K562 (cell line): ENCODE measurements around the gene WIPF2. TPM values are rescaled to one million over a fixed set of nuclear protein-coding genes. Genes with fewer than 3 reads are reported as not detected.

Experiments used
- ATAC-seq: fragments of 200-7000 bp; cut with Tn5 transposase; 3 replicates; pipeline ENCODE4 v1.9.1; 2020; ENCODE audit warnings: moderate library complexity
- BruUV-seq: library from RNA; stranded (reverse); fragments of 400-500 nt; replicated peaks from 2 replicates; lab custom pipeline; 2021; lab: Mats Ljungman, UMichigan
- CTCF ChIA-PET: fragments of 300-600 bp; formaldehyde crosslinking; extraction: SDS; loops from one replicate; lab custom pipeline; 2021; ENCODE audit warnings: low intra/inter-chr PET ratio; lab: Yijun Ruan, JAX
- POLR2A ChIA-PET: fragments of 300-600, 350-650 bp; sonication (Branson Sonifier 250); formaldehyde crosslinking; extraction: SDS; loops from one replicate; lab custom pipeline; 2021; ENCODE audit warnings: antibody characterized with exemption, inconsistent platforms; lab: Yijun Ruan, JAX
- DNase-seq, 4 experiments: peaks; one replicate each; pipeline versions ENCODE4 v3.0.0 to v3.0.0-alpha.2; 2011 to 2018; ENCODE audit warnings: low spot score in 3 of 4, mixed read lengths in 3 of 4; ENCODE audit errors: extremely low read depth in 1 of 4
- FAIRE-seq: peaks from 2 replicates; lab custom pipeline; 2011; peaks lifted over from hg19 to GRCh38; lab: Jason Lieb, UNC
- H2AFZ ChIP-seq: 2 replicates; pipeline ENCODE4 v1.6.0; 2011; ENCODE audit warnings: low read depth, low read length, control low read depth, inconsistent platforms
- H3K27ac ChIP-seq: fragments of 200-600 bp; 3 replicates; pipeline ENCODE4 v1.8.0; 2011; ENCODE audit warnings: low read depth, mild to moderate bottlenecking, control low read depth, inconsistent platforms, low read length, moderate library complexity, mixed read lengths; ENCODE audit errors: extremely low read depth
- H3K27me3 ChIP-seq, 2 experiments: fragments of 300-600 bp in 1 of 2; 2 replicates in 1 of 2; 3 replicates in 1 of 2; pipeline versions ENCODE4 v1.6.0 to v1.8.0; 2011; ENCODE audit warnings: inconsistent platforms in 2 of 2, low read length in 2 of 2, mild to moderate bottlenecking in 1 of 2, mixed read lengths in 1 of 2, moderate library complexity in 1 of 2; ENCODE audit not compliant: control insufficient read depth in 2 of 2, insufficient read depth in 2 of 2
- H3K36me3 ChIP-seq: fragments of 300-600 bp; 3 replicates; pipeline ENCODE4 v1.8.0; 2011; ENCODE audit warnings: mild to moderate bottlenecking, low read length, inconsistent platforms; ENCODE audit not compliant: control insufficient read depth, insufficient read depth
- H3K4me1 ChIP-seq, 2 experiments: fragments of 200-600 bp in 1 of 2; replicated peaks in 1 of 2; 2 replicates in 1 of 2; 3 replicates in 1 of 2; pipeline versions ENCODE4 v1.5.1 to v1.8.0; 2011; ENCODE audit warnings: inconsistent platforms in 2 of 2, low read length in 2 of 2, mild to moderate bottlenecking in 1 of 2, mixed read lengths in 1 of 2, moderate library complexity in 1 of 2; ENCODE audit not compliant: control insufficient read depth in 2 of 2, insufficient read depth in 2 of 2
- H3K4me2 ChIP-seq: 2 replicates; pipeline ENCODE4 v1.6.1; 2011; ENCODE audit warnings: low read length, control low read depth, inconsistent platforms, mixed read lengths; ENCODE audit not compliant: insufficient read depth
- H3K4me3 ChIP-seq: fragments of 200-600 bp; sonication (generic), shearing (Covaris generic); 2 replicates; pipeline ENCODE4 v1.5.1; 2016; ENCODE audit warnings: control low read depth, inconsistent platforms
- H3K79me2 ChIP-seq: fragments of 200-600 bp; 3 replicates; pipeline ENCODE4 v1.8.0; 2011; ENCODE audit warnings: low read length, inconsistent platforms; ENCODE audit not compliant: control insufficient read depth, insufficient read depth
- H3K9ac ChIP-seq, 2 experiments: 2 replicates each; pipeline versions ENCODE4 v1.6.0 to v1.6.1; 2011; ENCODE audit warnings: low read depth in 2 of 2, low read length in 2 of 2, control low read depth in 1 of 2, inconsistent platforms in 1 of 2, mild to moderate bottlenecking in 1 of 2, mixed read lengths in 1 of 2; ENCODE audit not compliant: insufficient read depth in 1 of 2
- H3K9me1 ChIP-seq: one replicate; pipeline ENCODE4 v1.6.0; 2011; ENCODE audit warnings: inconsistent platforms, mild to moderate bottlenecking, low read length, moderate library complexity; ENCODE audit not compliant: control insufficient read depth, insufficient read depth
- H3K9me3 ChIP-seq: replicated peaks from 2 replicates; pipeline ENCODE4 v1.5.1; 2011; ENCODE audit warnings: low read depth, low read length, inconsistent platforms; ENCODE audit not compliant: control insufficient read depth, insufficient read depth
- H4K20me1 ChIP-seq: replicated peaks from 2 replicates; pipeline ENCODE4 v1.6.1; 2011; ENCODE audit warnings: low read length, inconsistent platforms, mixed read lengths; ENCODE audit not compliant: control insufficient read depth, insufficient read depth
- ZNF436 ChIP-seq: fragments of 250-450, 450-650 bp; sonication (Bioruptor Pico); formaldehyde crosslinking; IDR thresholded peaks from 2 replicates; pipeline ENCODE4 v1.7.0; 2020; ENCODE audit warnings: mild to moderate bottlenecking
- WGBS: fragments of 100-300 bp; shearing (Covaris generic); methylation state at CpG from one replicate; pipeline ENCODE4 v1.1.6; 2016; ENCODE audit warnings: low coverage, mixed read lengths; ENCODE audit not compliant: insufficient coverage; ENCODE audit errors: missing lambda C conversion rate; 5-methylcytosine and 5-hydroxymethylcytosine counted together
- in situ Hi-C: fragments of 300-500 bp; cut with MboI; formaldehyde crosslinking; loops from 4 replicates; pipeline ENCODE4 v1.15.0; 2018; ENCODE audit warnings: inconsistent platforms, mixed read lengths
- intact Hi-C: fragments of 100-400 bp; cut with micrococcal nuclease; formaldehyde crosslinking; loops from 2 replicates; pipeline ENCODE4 v1.14.2; 2022
- polyA plus RNA-seq, 8 experiments: library from polyadenylated mRNA; depleted of rRNA in 4 of 8; stranded (reverse) in 5 of 8; unstranded in 3 of 8; fragments of >200 nt; fragmentation: Nextera tagmentation in 2 of 8; fragmentation: Illumina TruSeq in 1 of 8; extraction: Ambion mirVana in 2 of 8; extraction: Trizol in 1 of 8; gene quantifications; 2 replicates each; pipeline versions ENCODE4 v1.2.1 to v1.2.3, GENCODE V29; 2011 to 2014; ENCODE audit warnings: inconsistent platforms in 1 of 8, missing spikeins in 1 of 8
- total RNA-seq, 7 experiments: library from RNA; depleted of rRNA in 6 of 7; stranded (reverse); fragments of >200 nt in 6 of 7; fragmentation: Illumina TruSeq in 2 of 7; extraction: Trizol in 2 of 7; gene quantifications; 2 replicates each; pipeline versions ENCODE4 v1.2.1 to v1.2.3, GENCODE V29; 2011 to 2021; ENCODE audit warnings: low replicate concordance in 1 of 7
- TF ChIP-seq, protein P1 (sequence below): fragments of 450-650 bp; IDR thresholded peaks from 2 replicates; pipeline ENCODE4 v1.6.1; 2017; ENCODE audit warnings: mild to moderate bottlenecking, moderate library complexity

The WIPF2 gene
- total and polyA plus RNA-seq, 9 of the 15 experiments (the other 6 are each of a cell fraction or from before 2014, with no cell fraction given) = 3.6 to 15.0 (median 5.3) TPM

DNA sequence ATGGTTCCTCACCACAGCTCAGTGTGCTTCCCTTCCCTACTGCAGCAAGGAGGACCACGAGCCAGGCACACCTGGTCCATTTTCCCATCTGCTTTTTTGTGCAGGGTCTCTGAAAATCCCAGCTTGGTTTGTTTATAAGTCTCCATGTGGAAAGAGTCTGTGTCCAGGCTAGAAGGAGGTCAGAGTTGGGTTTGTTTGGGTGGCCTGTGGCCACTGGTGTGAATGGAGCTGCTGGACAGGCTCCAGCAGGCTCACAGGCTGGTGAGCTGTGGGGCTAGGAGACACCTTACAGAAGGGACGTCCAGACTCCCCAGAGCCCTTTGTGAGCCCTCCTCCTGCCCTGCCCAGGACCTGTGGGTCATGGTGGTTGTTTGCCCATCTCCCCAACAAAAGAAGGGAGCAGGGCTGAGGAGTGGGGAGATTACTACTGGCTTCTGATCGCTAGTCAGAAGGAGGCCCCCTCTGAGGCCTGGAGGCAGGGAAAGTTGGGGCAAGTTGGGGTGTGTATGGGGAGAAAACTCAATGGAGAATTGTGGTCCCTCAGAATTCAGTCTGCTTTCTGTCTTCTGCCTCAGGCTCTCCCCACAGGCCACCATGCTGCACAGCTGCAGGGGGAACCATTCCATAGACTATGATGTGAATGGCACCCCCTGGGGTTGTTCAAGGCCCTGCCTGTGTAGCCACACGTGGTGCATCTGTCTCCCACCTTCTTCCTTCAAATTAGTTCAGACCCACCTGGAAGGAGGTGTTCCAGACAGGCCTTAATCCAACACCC lies 94.0 kb downstream of the WIPF2 start:
- in situ Hi-C loops (no loop called here), intact Hi-C loops (no loop called here)
- ATAC-seq (no peak), DNase-seq (no peak), FAIRE-seq (no peak)
- H3K9ac ChIP-seq = peak overlapping the region in 1 of 2 experiments; percentile 3; a peak in 1 of 4 replicates
- H3K79me2 ChIP-seq = peaks cover under 1% of the 10 kb centered on the region; the same call in 2 of the 3 replicates
- BruUV-seq = no TSS peak
- ChIA-PET POLR2A (interaction anchor here (0.6 to 1.6 kb wide), 2 partner anchors 10 to 1549 kb away, joined by 3 to 5 read pairs; no protein-coding TSS in a partner anchor), CTCF (interaction anchor here (0.6 kb wide), 1 partner anchor 1083 kb away, joined by 7 read pairs; no protein-coding TSS in a partner anchor)
- WGBS = 24% methylated on average over 4 of the region's 4 CpGs
- H3K36me3 ChIP-seq = no peaks in the 10 kb centered on the region
- H4K20me1 ChIP-seq = no peaks in the 10 kb centered on the region
- H2AFZ ChIP-seq = no peak overlapping the region
- H3K4me3 ChIP-seq = no peak overlapping the region
- no peaks in the 10 kb centered on the region for H3K9me3 ChIP-seq
- TF ChIP-seq, protein P1, sequence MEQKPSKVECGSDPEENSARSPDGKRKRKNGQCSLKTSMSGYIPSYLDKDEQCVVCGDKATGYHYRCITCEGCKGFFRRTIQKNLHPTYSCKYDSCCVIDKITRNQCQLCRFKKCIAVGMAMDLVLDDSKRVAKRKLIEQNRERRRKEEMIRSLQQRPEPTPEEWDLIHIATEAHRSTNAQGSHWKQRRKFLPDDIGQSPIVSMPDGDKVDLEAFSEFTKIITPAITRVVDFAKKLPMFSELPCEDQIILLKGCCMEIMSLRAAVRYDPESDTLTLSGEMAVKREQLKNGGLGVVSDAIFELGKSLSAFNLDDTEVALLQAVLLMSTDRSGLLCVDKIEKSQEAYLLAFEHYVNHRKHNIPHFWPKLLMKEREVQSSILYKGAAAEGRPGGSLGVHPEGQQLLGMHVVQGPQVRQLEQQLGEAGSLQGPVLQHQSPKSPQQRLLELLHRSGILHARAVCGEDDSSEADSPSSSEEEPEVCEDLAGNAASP = no peak
- no peak for TF ChIP-seq ZNF436
- H3K27me3 ChIP-seq = no peaks in the 10 kb centered on the region
- H3K9me1 ChIP-seq = no peaks in the 10 kb centered on the region
- no peak overlapping the region for H3K4me2 ChIP-seq
- no peak overlapping the region for H3K27ac ChIP-seq
- peaks cover 47 to 49% of the 10 kb centered on the region in 2 experiments for H3K4me1 ChIP-seq
